Esophagus muscularis mucosa (tissue), 4 donors: ENCODE results near the gene GYPE.
"Not testable (repeated sequence)": the region's sequence is repeated elsewhere in the genome, so short reads cannot be mapped to it uniquely, and the experiment has no call there.

Experiments used
- CTCF ChIP-seq, 3 experiments: fragments of 200-600 bp in 2 of 3; fragments of 450-650 bp in 1 of 3; sonication (generic) in 2 of 3; IDR thresholded peaks; one replicate each; pipeline ENCODE4 v1.5.1; 2017 to 2019; ENCODE audit warnings: antibody characterized with exemption in 3 of 3, mild to moderate bottlenecking in 2 of 3, moderate library complexity in 1 of 3
- EP300 ChIP-seq: sonication (generic); formaldehyde crosslinking; IDR thresholded peaks from one replicate; pipeline ENCODE4 v1.6.1; 2017; ENCODE audit warnings: antibody characterized with exemption
- POLR2A ChIP-seq: fragments of 450-650 bp; IDR thresholded peaks from one replicate; pipeline ENCODE4 v1.6.1; 2017; ENCODE audit warnings: antibody characterized with exemption, moderate library complexity, mild to moderate bottlenecking, low read depth

- TF ChIP-seq POLR2A; CTCF (IDR thresholded peaks at IDR 0.05); EP300: not testable (repeated sequence)
These were observed 61.9 kb downstream of the GYPE start for GRCh38 chr4:143843506-143843832.
